Activated CD4-positive, alpha-beta memory T cell treated with anti-CD3 and anti-CD28 coated beads, Interleukin-2, amount 10 ng/mL, durations not matched to agents 7 days and 5 days (primary cell): ENCODE results near the gene TBX6. TPM values are rescaled to one million over a fixed set of nuclear protein-coding genes. Genes with fewer than 3 reads are reported as not detected.

Experiments
- CTCF ChIA-PET: fragments of 350-600 bp; sonication (Branson Sonifier 250); formaldehyde crosslinking; loops from one replicate; lab custom pipeline; 2021; ENCODE audit warnings: antibody characterized with exemption, inconsistent platforms; lab: Charles Lee
- POLR2A ChIA-PET: fragments of 350-600 bp; sonication (Branson Sonifier 250); formaldehyde crosslinking; loops from one replicate; lab custom pipeline; 2021; ENCODE audit warnings: antibody characterized with exemption; lab: Charles Lee
- DNase-seq: peaks from one replicate; pipeline ENCODE4 v3.0.0-alpha.2; 2020
- H3K27ac Mint-ChIP-seq: one replicate; pipeline ENCODE4 v1.8.0; 2021; ENCODE audit warnings: mild to moderate bottlenecking, mixed read lengths
- H3K27me3 Mint-ChIP-seq: one replicate; pipeline ENCODE4 v1.8.0; 2021; ENCODE audit warnings: mixed read lengths
- H3K36me3 Mint-ChIP-seq: one replicate; pipeline ENCODE4 v1.8.0; 2021; ENCODE audit warnings: low read depth, mixed read lengths
- H3K4me1 Mint-ChIP-seq: one replicate; pipeline ENCODE4 v1.8.0; 2021; ENCODE audit warnings: mixed read lengths
- H3K4me3 Mint-ChIP-seq: one replicate; pipeline ENCODE4 v1.8.0; 2021; ENCODE audit warnings: mild to moderate bottlenecking, mixed read lengths
- H3K9me3 Mint-ChIP-seq: one replicate; pipeline ENCODE4 v1.8.0; 2021; ENCODE audit warnings: mixed read lengths
- total RNA-seq, 2 experiments: library from RNA; stranded (reverse); gene quantifications; one replicate each; pipeline ENCODE4 v1.2.3, GENCODE V29; 2021

The TBX6 gene
- total RNA-seq, 2 experiments from 2014 or later, result 1.9 to 2.5 TPM

GRCh38 chr16:30092373-30093010 lies 768 bp upstream of the TBX6 start:
- Mint-ChIP-seq H3K9me3 (peaks cover 9% of the 10 kb centered on the region), H3K4me3 (peak overlapping the region; percentile 88), H3K27ac (peak overlapping the region; percentile 96), H3K36me3 (peaks cover 44% of the 10 kb centered on the region), H3K27me3 (no peaks in the 10 kb centered on the region), H3K4me1 (peaks cover 68% of the 10 kb centered on the region)
- DNase-seq, result peak; percentile 78
- ChIA-PET POLR2A (interaction anchor here (0.9 to 6.6 kb wide), 18 partner anchors 10 to 334 kb away, joined by 3 to 107 read pairs (median 4); partner anchors contain the start of genes ALDOA, CORO1A, PPP4C and SEPTIN1), CTCF (interaction anchor here (0.5 to 4.8 kb wide), 33 partner anchors 8 to 1883 kb away, joined by 3 to 58 read pairs (median 4); partner anchors contain the start of genes ALDOA, CORO1A, DCTPP1 and PPP4C)

GRCh38 chr16:30090610-30091331 lies 953 bp downstream of the TBX6 start:
- Mint-ChIP-seq H3K27ac (peak overlapping the region; percentile 72), H3K36me3 (peaks cover 38% of the 10 kb centered on the region)

GRCh38 chr16:30088832-30089624 lies 2.7 kb downstream of the TBX6 start:
- Mint-ChIP-seq H3K36me3 (peaks cover 27% of the 10 kb centered on the region), H3K27me3 (no peaks in the 10 kb centered on the region), H3K4me1 (peaks cover 44% of the 10 kb centered on the region), H3K4me3 (no peak overlapping the region), H3K9me3 (no peaks in the 10 kb centered on the region), H3K27ac (peak overlapping the region; percentile 31)
- no peak for DNase-seq
- ChIA-PET CTCF (interaction anchor here (1.1 to 4.8 kb wide), 3 partner anchors 12 to 54 kb away, joined by 9 to 58 read pairs (median 29); partner anchors contain the start of gene PPP4C), POLR2A (interaction anchor here (4.1 to 6.6 kb wide), 3 partner anchors 12 to 96 kb away, joined by 63 to 107 read pairs (median 92); partner anchors contain the start of genes ALDOA, CORO1A and PPP4C)

More at GRCh38 chr16:30090610-30091331, 953 bp downstream of the TBX6 start:
- H3K4me1 Mint-ChIP-seq, result peaks cover 58% of the 10 kb centered on the region
- ChIA-PET POLR2A (interaction anchor here (0.7 to 6.6 kb wide), 9 partner anchors 8 to 292 kb away, joined by 3 to 107 read pairs (median 4); partner anchors contain the start of genes ALDOA, CORO1A, KCTD13 and PPP4C), CTCF (interaction anchor here (0.5 to 4.8 kb wide), 19 partner anchors 8 to 559 kb away, joined by 3 to 58 read pairs (median 5); partner anchors contain the start of genes ALDOA, CORO1A, DCTPP1 and PPP4C)
- no peaks in the 10 kb centered on the region for H3K9me3 Mint-ChIP-seq
- no peaks in the 10 kb centered on the region for H3K27me3 Mint-ChIP-seq
- peak overlapping the region; percentile 36 for H3K4me3 Mint-ChIP-seq
- DNase-seq, result no peak

GRCh38 chr16:30088237-30088831 lies 3.4 kb downstream of the TBX6 start:
- Mint-ChIP-seq H3K27ac (no peak overlapping the region), H3K4me3 (no peak overlapping the region), H3K36me3 (peaks cover 32% of the 10 kb centered on the region), H3K9me3 (no peaks in the 10 kb centered on the region), H3K4me1 (peaks cover 42% of the 10 kb centered on the region), H3K27me3 (no peaks in the 10 kb centered on the region)
- POLR2A ChIA-PET, result interaction anchor here (1.0 to 6.6 kb wide), 2 partner anchors 10 to 11 kb away, joined by 3 to 107 read pairs; partner anchors contain the start of gene PPP4C
- DNase-seq, result no peak
- CTCF ChIA-PET, result no interaction called here

GRCh38 chr16:30087181-30087898 lies 4.4 kb downstream of the TBX6 start:
- Mint-ChIP-seq H3K9me3 (no peaks in the 10 kb centered on the region), H3K27ac (peak overlapping the region; percentile 12), H3K27me3 (no peaks in the 10 kb centered on the region), H3K4me1 (peaks cover 34% of the 10 kb centered on the region), H3K36me3 (peaks cover 34% of the 10 kb centered on the region), H3K4me3 (no peak overlapping the region)
- ChIA-PET CTCF (interaction anchor here (1.1 kb wide), 1 partner anchor 18 kb away, joined by 3 read pairs; no protein-coding TSS in a partner anchor), POLR2A (interaction anchor here (1.0 to 1.7 kb wide), 3 partner anchors 9 to 22 kb away, joined by 3 to 7 read pairs (median 3); partner anchors contain the start of genes ALDOA and PPP4C)
- no peak for DNase-seq

GRCh38 chr16:30086291-30087140 lies 5.2 kb downstream of the TBX6 start:
- DNase-seq, result no peak
- Mint-ChIP-seq H3K27ac (no peak overlapping the region), H3K27me3 (no peaks in the 10 kb centered on the region), H3K4me3 (no peak overlapping the region), H3K4me1 (peaks cover 26% of the 10 kb centered on the region), H3K9me3 (no peaks in the 10 kb centered on the region), H3K36me3 (peaks cover 34% of the 10 kb centered on the region)
- CTCF ChIA-PET, result interaction anchor here (1.1 kb wide), 1 partner anchor 19 kb away, joined by 3 read pairs; no protein-coding TSS in a partner anchor
- POLR2A ChIA-PET, result interaction anchor here (1.3 to 1.7 kb wide), 2 partner anchors 10 to 21 kb away, joined by 3 to 7 read pairs; partner anchors contain the start of genes ALDOA and PPP4C

GRCh38 chr16:30085820-30086219 lies 5.9 kb downstream of the TBX6 start:
- ChIA-PET POLR2A (interaction anchor here (1.7 kb wide), 1 partner anchor 9 kb away, joined by 7 read pairs; the partner anchor contains the start of gene PPP4C), CTCF (no interaction called here)
- DNase-seq, result no peak
- Mint-ChIP-seq H3K27ac (no peak overlapping the region), H3K36me3 (peaks cover 39% of the 10 kb centered on the region), H3K27me3 (no peaks in the 10 kb centered on the region), H3K9me3 (no peaks in the 10 kb centered on the region), H3K4me1 (peaks cover 24% of the 10 kb centered on the region), H3K4me3 (no peak overlapping the region)

- peaks cover 41% of the 10 kb centered on the region for H3K36me3 Mint-ChIP-seq
- CTCF ChIA-PET, result no interaction called here
- H3K27ac Mint-ChIP-seq, result no peak overlapping the region
Measured at GRCh38 chr16:30085247-30085646, 6.5 kb downstream of the TBX6 start.

GRCh38 chr16:30084816-30085159 lies 6.9 kb downstream of the TBX6 start:
- no peak overlapping the region for H3K4me3 Mint-ChIP-seq
- CTCF ChIA-PET, result no interaction called here
- peaks cover 15% of the 10 kb centered on the region for H3K4me1 Mint-ChIP-seq
- no peak for DNase-seq
- H3K9me3 Mint-ChIP-seq, result no peaks in the 10 kb centered on the region
- H3K36me3 Mint-ChIP-seq, result peaks cover 43% of the 10 kb centered on the region
- no peak overlapping the region for H3K27ac Mint-ChIP-seq
- no peaks in the 10 kb centered on the region for H3K27me3 Mint-ChIP-seq
- POLR2A ChIA-PET, result interaction anchor here (1.2 kb wide), 1 partner anchor 10 kb away, joined by 4 read pairs; no protein-coding TSS in a partner anchor

More at GRCh38 chr16:30085247-30085646, 6.5 kb downstream of the TBX6 start:
- H3K27me3 Mint-ChIP-seq, result no peaks in the 10 kb centered on the region
- POLR2A ChIA-PET, result no interaction called here
- H3K4me3 Mint-ChIP-seq, result no peak overlapping the region
- H3K4me1 Mint-ChIP-seq, result peaks cover 19% of the 10 kb centered on the region
- DNase-seq, result no peak
- H3K9me3 Mint-ChIP-seq, result no peaks in the 10 kb centered on the region

- Mint-ChIP-seq H3K4me1 (peaks cover 13% of the 10 kb centered on the region), H3K4me3 (no peak overlapping the region), H3K27me3 (no peaks in the 10 kb centered on the region), H3K27ac (no peak overlapping the region), H3K9me3 (no peaks in the 10 kb centered on the region), H3K36me3 (peaks cover 48% of the 10 kb centered on the region)
- CTCF ChIA-PET, result no interaction called here
- DNase-seq, result no peak
- POLR2A ChIA-PET, result interaction anchor here (1.2 kb wide), 1 partner anchor 10 kb away, joined by 4 read pairs; no protein-coding TSS in a partner anchor
Measured at GRCh38 chr16:30084096-30084815, 7.5 kb downstream of the TBX6 start.
